ENCODE data around the gene GTPBP4. TPM values are rescaled to one million over a fixed set of nuclear protein-coding genes. Genes with fewer than 3 reads are reported as not detected.

The GTPBP4 gene
- total RNA-seq, 1 donor, result 26.5 TPM

DNA sequence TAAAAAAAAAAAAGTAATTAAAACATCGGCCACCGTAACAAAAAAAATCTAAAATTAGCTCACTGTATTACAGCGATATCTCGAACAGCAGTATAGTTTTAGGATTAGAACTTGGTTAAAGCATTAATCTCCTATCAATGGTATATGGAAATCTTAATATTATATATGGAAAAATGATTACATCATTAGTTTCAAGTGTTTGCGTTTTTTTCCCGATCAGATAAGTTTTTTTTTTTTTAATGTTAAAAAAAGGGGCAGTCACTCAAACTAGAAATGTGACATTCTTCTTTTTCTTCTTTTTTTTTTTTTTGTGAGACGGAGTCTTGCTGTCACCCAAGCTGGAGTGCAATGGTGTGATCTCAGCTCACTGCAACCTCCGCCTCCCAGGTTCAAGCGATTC is 53.3 kb downstream of the GTPBP4 start:
- no peak for DNase-seq (ENCODE audit: low read depth)
- TF ChIP-seq, protein P1, sequence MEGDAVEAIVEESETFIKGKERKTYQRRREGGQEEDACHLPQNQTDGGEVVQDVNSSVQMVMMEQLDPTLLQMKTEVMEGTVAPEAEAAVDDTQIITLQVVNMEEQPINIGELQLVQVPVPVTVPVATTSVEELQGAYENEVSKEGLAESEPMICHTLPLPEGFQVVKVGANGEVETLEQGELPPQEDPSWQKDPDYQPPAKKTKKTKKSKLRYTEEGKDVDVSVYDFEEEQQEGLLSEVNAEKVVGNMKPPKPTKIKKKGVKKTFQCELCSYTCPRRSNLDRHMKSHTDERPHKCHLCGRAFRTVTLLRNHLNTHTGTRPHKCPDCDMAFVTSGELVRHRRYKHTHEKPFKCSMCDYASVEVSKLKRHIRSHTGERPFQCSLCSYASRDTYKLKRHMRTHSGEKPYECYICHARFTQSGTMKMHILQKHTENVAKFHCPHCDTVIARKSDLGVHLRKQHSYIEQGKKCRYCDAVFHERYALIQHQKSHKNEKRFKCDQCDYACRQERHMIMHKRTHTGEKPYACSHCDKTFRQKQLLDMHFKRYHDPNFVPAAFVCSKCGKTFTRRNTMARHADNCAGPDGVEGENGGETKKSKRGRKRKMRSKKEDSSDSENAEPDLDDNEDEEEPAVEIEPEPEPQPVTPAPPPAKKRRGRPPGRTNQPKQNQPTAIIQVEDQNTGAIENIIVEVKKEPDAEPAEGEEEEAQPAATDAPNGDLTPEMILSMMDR (IDR thresholded peaks at IDR 0.05; ENCODE audit: insufficient read depth, low read length), result no peak
- H3K4me3 ChIP-seq (ENCODE audit: low read depth, low read length), result no peak overlapping the region

DNA sequence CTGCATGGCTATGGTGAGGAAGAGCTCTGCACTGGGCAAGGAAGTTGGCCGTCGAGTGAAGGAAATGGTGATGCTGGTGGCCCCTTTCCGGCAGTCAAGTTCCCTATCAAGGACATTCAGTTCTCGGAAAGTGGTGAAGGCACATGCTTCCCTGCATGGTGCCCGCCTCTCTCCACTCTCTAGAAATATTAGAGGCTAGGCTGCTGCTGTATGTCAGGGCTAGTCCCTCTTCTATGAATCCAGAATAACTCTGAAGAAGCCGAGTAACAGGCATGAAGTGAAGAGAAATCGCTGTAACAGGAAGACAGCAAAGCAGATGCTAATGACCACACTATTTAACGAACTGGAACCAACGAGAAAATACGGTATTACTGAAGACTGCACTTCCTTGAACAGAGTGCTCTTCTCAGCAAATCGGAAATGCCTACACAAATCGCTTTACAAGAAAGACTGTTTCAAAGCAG is 55.3 kb downstream of the GTPBP4 start:
- H3K4me3 ChIP-seq (ENCODE audit: low read depth, low read length), result no peak overlapping the region
- TF ChIP-seq, protein P1 (IDR thresholded peaks at IDR 0.05; ENCODE audit: insufficient read depth, low read length), result no peak
- DNase-seq (ENCODE audit: low read depth), result peak; percentile 10

DNA sequence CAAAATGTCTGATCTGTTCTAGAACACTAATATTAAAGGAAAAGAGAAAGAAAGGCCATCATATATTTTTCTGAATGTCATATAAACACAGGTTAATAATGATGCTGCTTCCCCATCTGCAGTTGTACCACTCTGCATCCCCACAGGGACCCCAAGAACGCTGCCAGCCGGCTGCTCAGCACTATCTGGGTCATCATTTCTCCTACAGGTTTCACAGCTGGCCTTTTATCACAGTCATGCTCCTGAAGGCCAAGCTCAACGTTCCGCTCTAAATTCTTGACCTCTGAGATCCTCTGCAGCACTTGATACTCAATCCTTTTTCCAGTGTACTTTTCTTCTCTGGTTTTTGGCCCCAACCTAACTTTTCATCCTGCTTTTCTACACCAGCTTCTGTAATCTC is 55.9 kb downstream of the GTPBP4 start:
- TF ChIP-seq, protein P1 (IDR thresholded peaks at IDR 0.05; ENCODE audit: insufficient read depth, low read length), result no peak
- no peak for DNase-seq (ENCODE audit: low read depth)
- H3K4me3 ChIP-seq (ENCODE audit: low read depth, low read length), result no peak overlapping the region

DNA sequence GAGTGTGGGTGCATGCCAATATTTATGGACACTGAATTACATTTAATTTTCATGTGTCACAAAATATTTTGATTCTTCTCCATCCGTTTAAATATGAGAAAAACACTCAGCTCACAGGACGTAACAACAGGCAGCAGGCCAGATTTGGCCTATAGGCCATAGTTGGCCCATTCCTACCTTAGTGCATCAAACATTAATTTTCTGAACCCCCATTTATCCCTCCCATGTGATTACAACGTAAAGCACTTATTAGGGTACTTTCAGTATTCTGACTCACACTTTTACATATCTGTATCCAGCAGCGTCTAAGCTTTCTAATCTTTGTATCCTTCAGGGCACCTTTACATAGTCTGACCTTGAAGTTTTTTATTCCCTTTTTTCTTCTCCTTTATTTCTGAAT is 56.7 kb downstream of the GTPBP4 start:
- H3K4me3 ChIP-seq (ENCODE audit: low read depth, low read length), result no peak overlapping the region
- DNase-seq (ENCODE audit: low read depth), result peak; percentile 15
- TF ChIP-seq, protein P1 (IDR thresholded peaks at IDR 0.05; ENCODE audit: insufficient read depth, low read length), result no peak

DNA sequence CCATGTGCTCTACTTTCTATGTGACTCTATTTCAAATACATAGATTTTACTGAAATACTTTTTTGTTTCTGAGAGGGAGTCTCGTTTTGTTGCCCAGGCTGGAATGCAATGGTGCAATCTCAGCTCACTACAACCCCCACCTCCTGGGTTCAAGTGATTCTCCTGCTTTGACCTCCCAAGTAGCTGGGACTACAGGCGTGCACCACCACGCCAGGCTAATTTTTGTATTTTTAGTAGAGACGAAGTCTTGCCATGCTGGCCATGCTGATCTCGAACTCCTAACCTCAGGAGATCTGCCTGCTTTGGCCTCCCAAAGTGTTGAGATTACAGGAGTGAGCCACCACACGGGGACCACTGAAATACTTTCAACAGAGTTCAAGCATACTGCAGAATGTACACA is 57.2 kb downstream of the GTPBP4 start:
- TF ChIP-seq, protein P1 (IDR thresholded peaks at IDR 0.05; ENCODE audit: insufficient read depth, low read length), result no peak
- DNase-seq (ENCODE audit: low read depth), result no peak
- H3K4me3 ChIP-seq (ENCODE audit: low read depth, low read length), result no peak overlapping the region

DNA sequence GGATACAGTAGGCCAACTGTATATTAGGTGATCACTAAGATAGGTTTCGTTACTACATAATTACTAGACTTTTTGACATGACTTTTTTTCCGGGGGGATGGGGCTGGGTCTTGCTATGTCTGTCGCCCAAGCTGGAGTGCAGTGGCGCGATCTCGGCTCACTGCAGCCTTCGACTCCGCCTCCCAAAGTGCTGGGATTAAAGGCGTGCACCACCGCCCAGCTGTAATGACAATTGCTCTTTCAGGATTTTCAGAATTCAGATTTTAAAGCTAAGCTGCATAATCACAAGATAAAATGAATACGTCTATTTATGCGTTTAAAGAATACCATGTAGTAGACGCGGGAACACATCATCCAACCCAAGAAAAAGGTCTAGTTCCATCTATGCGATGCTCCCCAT is 59.7 kb downstream of the GTPBP4 start:
- peak overlapping the region; percentile 99 for H3K4me3 ChIP-seq (ENCODE audit: low read depth, low read length)
- no peak for DNase-seq (ENCODE audit: low read depth)
- TF ChIP-seq, protein P1 (IDR thresholded peaks at IDR 0.05; ENCODE audit: insufficient read depth, low read length), result no peak

DNA sequence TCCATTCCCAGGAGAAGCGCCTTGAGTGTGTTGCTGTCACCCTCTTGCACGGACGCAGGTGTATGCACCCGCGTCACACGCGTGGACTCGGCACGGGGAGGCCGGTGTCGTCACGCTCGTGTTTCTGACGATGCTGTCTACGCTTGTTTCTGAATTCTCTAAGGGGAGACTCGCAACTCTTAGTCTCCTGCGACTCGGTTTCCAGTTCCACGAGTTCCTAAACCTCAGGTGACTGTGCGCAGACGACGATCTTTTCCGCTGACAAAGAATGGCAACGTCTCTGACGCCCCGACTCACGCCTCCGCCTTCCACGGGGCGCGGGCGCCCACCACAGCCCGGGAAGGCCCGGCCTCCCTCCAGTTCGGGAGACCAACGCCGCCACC is 60.1 kb downstream of the GTPBP4 start:
- peak overlapping the region; percentile 99 for H3K4me3 ChIP-seq (ENCODE audit: low read depth, low read length)
- TF ChIP-seq, protein P1 (IDR thresholded peaks at IDR 0.05; ENCODE audit: insufficient read depth, low read length), result no peak
- DNase-seq (ENCODE audit: low read depth), result peak; percentile 51
